A673 (cell line): ENCODE results near the gene GPRC5D. TPM values are rescaled to one million over a fixed set of nuclear protein-coding genes. Genes with fewer than 3 reads are reported as not detected.
A peak's percentile ranks its signal among the peaks of the same experiment; 100 is the strongest.

ENCODE experiments used
- Bru-seq: library from RNA; stranded (reverse); fragments of 400-500 nt; gene quantifications from one replicate; lab custom pipeline; 2021; lab: Mats Ljungman, UMichigan
- BruChase-seq, 2 experiments: library from RNA; stranded (reverse); fragments of 400-500 nt; gene quantifications; one replicate each; lab custom pipeline; 2021; lab: Mats Ljungman, UMichigan
- BruUV-seq: library from RNA; stranded (reverse); fragments of 400-500 nt; replicated peaks from 2 replicates; lab custom pipeline; 2021; lab: Mats Ljungman, UMichigan
- CTCF ChIA-PET: fragments of 300-600 bp; sonication (Branson Sonifier 250); formaldehyde crosslinking; loops from one replicate; lab custom pipeline; 2022; ENCODE audit warnings: antibody characterized with exemption; lab: Charles Lee
- POLR2A ChIA-PET: fragments of 300-600 bp; sonication (Branson Sonifier 250); formaldehyde crosslinking; loops from one replicate; lab custom pipeline; 2022; ENCODE audit warnings: antibody characterized with exemption; ENCODE audit not compliant: low non-redundant PET; lab: Charles Lee
- DNase-seq: peaks from one replicate; pipeline ENCODE4 v3.0.0-alpha.2; 2015; ENCODE audit warnings: low spot score
- H3K27ac ChIP-seq: fragments of 200-600 bp; sonication (generic); 2 replicates; pipeline ENCODE4 v1.5.1; 2016; ENCODE audit warnings: mixed run types, low read depth, mild to moderate bottlenecking, mixed read lengths, antibody characterized with exemption, low read length; ENCODE audit not compliant: poor library complexity, severe bottlenecking
- H3K27me3 ChIP-seq: fragments of 200-600 bp; sonication (generic); replicated peaks from 2 replicates; pipeline ENCODE4 v1.6.1; 2017; ENCODE audit warnings: mixed run types, low read depth, mild to moderate bottlenecking, mixed read lengths, antibody characterized with exemption, low read length; ENCODE audit not compliant: insufficient read depth, poor library complexity
- H3K36me3 ChIP-seq: fragments of 200-600 bp; sonication (generic); 2 replicates; pipeline ENCODE4 v1.6.1; 2016; ENCODE audit warnings: mixed run types, mild to moderate bottlenecking, mixed read lengths, antibody characterized with exemption, low read length; ENCODE audit not compliant: insufficient read depth, poor library complexity, severe bottlenecking
- H3K4me1 ChIP-seq: fragments of 200-600 bp; sonication (generic); 2 replicates; pipeline ENCODE4 v1.6.1; 2017; ENCODE audit warnings: mixed run types, mild to moderate bottlenecking, mixed read lengths, antibody characterized with exemption, low read length; ENCODE audit not compliant: insufficient read depth, poor library complexity, severe bottlenecking
- H3K4me3 ChIP-seq: fragments of 200-600 bp; sonication (generic); 2 replicates; pipeline ENCODE4 v1.5.1; 2016; ENCODE audit warnings: low read depth, mixed run types, mild to moderate bottlenecking, mixed read lengths, low read length; ENCODE audit not compliant: poor library complexity, severe bottlenecking
- H3K9me3 ChIP-seq: fragments of 200-600 bp; sonication (generic); 2 replicates; pipeline ENCODE4 v1.6.1; 2016; ENCODE audit warnings: mixed run types, low read depth, mild to moderate bottlenecking, mixed read lengths, antibody characterized with exemption, low read length; ENCODE audit not compliant: poor library complexity, severe bottlenecking
- CTCF ChIP-seq: fragments of 300-800, 200-600 bp; sonication (generic); conservative IDR thresholded peaks from 2 replicates; pipeline ENCODE4 v1.5.1; 2017; ENCODE audit warnings: low read depth, mild to moderate bottlenecking, antibody characterized with exemption, low read length, moderate library complexity, mixed read lengths
- EZH2 ChIP-seq: fragments of 200-600 bp; sonication (generic); IDR thresholded peaks from 2 replicates; pipeline ENCODE4 v1.6.1; 2017; ENCODE audit warnings: borderline replicate concordance, low read depth, mild to moderate bottlenecking, mixed read lengths, antibody characterized with exemption, low read length; ENCODE audit not compliant: poor library complexity, severe bottlenecking
- intact Hi-C: fragments of 100-400 bp; cut with micrococcal nuclease; formaldehyde crosslinking; loops from one replicate; pipeline ENCODE4 v1.10.0; 2022; ENCODE audit not compliant: unreplicated experiment
- long read RNA-seq: library from polyadenylated mRNA; stranded (forward); transcript quantifications from one replicate; pipeline ENCODE4 v2.0.0, GENCODE V29; 2022
- total RNA-seq: library from RNA; stranded (reverse); gene quantifications from 2 replicates; pipeline ENCODE4 v1.2.3, GENCODE V29; 2021

Gene GPRC5D
- total RNA-seq (not detected in 2 replicates), Bru-seq, nascent RNA (percentile 17 among the genes with signal in this experiment), BruChase-seq, experiment 1, labeled RNA remaining after a 2-hour chase (percentile 8 among the genes with signal in this experiment), BruChase-seq, experiment 2, labeled RNA remaining after a 6-hour chase (not detected)
- long read RNA-seq = 0 reads

GRCh38 chr12:12952036-12952435 lies at the start of gene GPRC5D:
Gene GPRC5D (minus strand): TSS chr12:12952170. CDS start chr12:12950384, 1,786 bp downstream.
- no peaks in the 10 kb centered on the region for H3K36me3 ChIP-seq
- DNase-seq = no peak
- no peak within 1 kb of the TSS for H3K27ac ChIP-seq
- ChIA-PET POLR2A (no interaction called here), CTCF (interaction anchor here (0.7 kb wide), 1 partner anchor 115 kb away, joined by 4 read pairs; no protein-coding TSS in a partner anchor)
- no TSS peak for BruUV-seq
- H3K4me3 ChIP-seq = no peak within 1 kb of the TSS
- no peak for TF ChIP-seq EZH2
- no peak for TF ChIP-seq CTCF
- H3K9me3 ChIP-seq = no peaks in the 10 kb centered on the region
- no peaks in the 10 kb centered on the region for H3K4me1 ChIP-seq
- intact Hi-C loops = no loop called here
- H3K27me3 ChIP-seq = no peaks in the 10 kb centered on the region

GRCh38 chr12:13001775-13002040 lies 49.7 kb upstream of the GPRC5D start:
- TF ChIP-seq CTCF (no peak), EZH2 (no peak)
- DNase-seq = no peak
- Histone ChIP-seq H3K27me3 (no peaks in the 10 kb centered on the region), H3K4me3 (peak overlapping the region; percentile 84), H3K36me3 (no peaks in the 10 kb centered on the region), H3K4me1 (no peaks in the 10 kb centered on the region), H3K9me3 (no peaks in the 10 kb centered on the region), H3K27ac (no peak overlapping the region)
- ChIA-PET POLR2A (no interaction called here), CTCF (no interaction called here)
- intact Hi-C loops = loop anchor here (2.0 kb wide), 1 partner anchor 97 kb away; no protein-coding TSS in a partner anchor
- no TSS peak for BruUV-seq

- intact Hi-C loops = loop anchor here (2.0 kb wide), 1 partner anchor 98 kb away; no protein-coding TSS in a partner anchor
- peak; percentile 52 for DNase-seq
- Histone ChIP-seq H3K9me3 (no peaks in the 10 kb centered on the region), H3K4me3 (peak overlapping the region; percentile 84), H3K4me1 (no peaks in the 10 kb centered on the region), H3K36me3 (no peaks in the 10 kb centered on the region), H3K27me3 (no peaks in the 10 kb centered on the region), H3K27ac (peak overlapping the region; percentile 78)
- no TSS peak for BruUV-seq
- ChIA-PET POLR2A (no interaction called here), CTCF (interaction anchor here (0.8 kb wide), 1 partner anchor 211 kb away, joined by 4 read pairs; no protein-coding TSS in a partner anchor)
- TF ChIP-seq EZH2 = no peak
- TF ChIP-seq CTCF = peak; percentile 36
Observed at GRCh38 chr12:13000925-13001774, 49.2 kb upstream of the GPRC5D start.
